NCI-H2227 treated with DMSO at 0.1 percent for 48 hours (cell line): ENCODE results near the gene SOX11.

Experiments used
- DNase-seq: peaks from one replicate; lab custom pipeline; 2025; lab: John Stamatoyannopoulos, UW

The SOX11 gene

GRCh38 chr2:5691221-5691984, 781 bp upstream of the SOX11 start:
- peak; percentile 78 for DNase-seq

- DNase-seq: peak; percentile 52
Measured at GRCh38 chr2:5692561-5693286, 540 bp downstream of the SOX11 start.

DNA sequence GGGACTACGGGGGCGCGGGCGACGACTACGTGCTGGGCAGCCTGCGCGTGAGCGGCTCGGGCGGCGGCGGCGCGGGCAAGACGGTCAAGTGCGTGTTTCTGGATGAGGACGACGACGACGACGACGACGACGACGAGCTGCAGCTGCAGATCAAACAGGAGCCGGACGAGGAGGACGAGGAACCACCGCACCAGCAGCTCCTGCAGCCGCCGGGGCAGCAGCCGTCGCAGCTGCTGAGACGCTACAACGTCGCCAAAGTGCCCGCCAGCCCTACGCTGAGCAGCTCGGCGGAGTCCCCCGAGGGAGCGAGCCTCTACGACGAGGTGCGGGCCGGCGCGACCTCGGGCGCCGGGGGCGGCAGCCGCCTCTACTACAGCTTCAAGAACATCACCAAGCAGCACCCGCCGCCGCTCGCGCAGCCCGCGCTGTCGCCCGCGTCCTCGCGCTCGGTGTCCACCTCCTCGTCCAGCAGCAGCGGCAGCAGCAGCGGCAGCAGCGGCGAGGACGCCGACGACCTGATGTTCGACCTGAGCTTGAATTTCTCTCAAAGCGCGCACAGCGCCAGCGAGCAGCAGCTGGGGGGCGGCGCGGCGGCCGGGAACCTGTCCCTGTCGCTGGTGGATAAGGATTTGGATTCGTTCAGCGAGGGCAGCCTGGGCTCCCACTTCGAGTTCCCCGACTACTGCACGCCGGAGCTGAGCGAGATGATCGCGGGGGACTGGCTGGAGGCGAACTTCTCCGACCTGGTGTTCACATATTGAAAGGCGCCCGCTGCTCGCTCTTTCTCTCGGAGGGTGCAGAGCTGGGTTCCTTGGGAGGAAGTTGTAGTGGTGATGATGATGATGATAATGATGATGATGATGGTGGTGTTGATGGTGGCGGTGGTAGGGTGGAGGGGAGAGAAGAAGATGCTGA, 1.4 kb downstream of the SOX11 start:
- DNase-seq: peak; percentile 75

DNA sequence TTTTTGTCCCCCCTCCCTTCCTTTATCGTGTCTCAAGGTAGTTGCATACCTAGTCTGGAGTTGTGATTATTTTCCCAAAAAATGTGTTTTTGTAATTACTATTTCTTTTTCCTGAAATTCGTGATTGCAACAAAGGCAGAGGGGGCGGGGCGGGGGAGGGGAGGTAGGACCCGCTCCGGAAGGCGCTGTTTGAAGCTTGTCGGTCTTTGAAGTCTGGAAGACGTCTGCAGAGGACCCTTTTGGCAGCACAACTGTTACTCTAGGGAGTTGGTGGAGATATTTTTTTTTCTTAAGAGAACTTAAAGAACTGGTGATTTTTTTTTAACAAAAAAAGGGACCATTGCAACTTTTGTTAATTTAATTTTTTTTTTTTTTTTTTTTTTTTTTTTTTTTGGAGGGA, 2.1 kb downstream of the SOX11 start:
- DNase-seq: peak; percentile 46

- DNase-seq: peak; percentile 55
Measured at GRCh38 chr2:5695654-5696403, 3.6 kb downstream of the SOX11 start.

GRCh38 chr2:5696404-5696944, 4.3 kb downstream of the SOX11 start:
- peak; percentile 31 for DNase-seq

GRCh38 chr2:5696945-5697521, 4.8 kb downstream of the SOX11 start:
- DNase-seq: peak; percentile 68

- DNase-seq: no peak
Measured at GRCh38 chr2:5697562-5697961, 5.4 kb downstream of the SOX11 start.

GRCh38 chr2:5698134-5698533, 6.0 kb downstream of the SOX11 start:
- no peak for DNase-seq

GRCh38 chr2:5699963-5700362, 7.8 kb downstream of the SOX11 start:
- DNase-seq: no peak

DNA sequence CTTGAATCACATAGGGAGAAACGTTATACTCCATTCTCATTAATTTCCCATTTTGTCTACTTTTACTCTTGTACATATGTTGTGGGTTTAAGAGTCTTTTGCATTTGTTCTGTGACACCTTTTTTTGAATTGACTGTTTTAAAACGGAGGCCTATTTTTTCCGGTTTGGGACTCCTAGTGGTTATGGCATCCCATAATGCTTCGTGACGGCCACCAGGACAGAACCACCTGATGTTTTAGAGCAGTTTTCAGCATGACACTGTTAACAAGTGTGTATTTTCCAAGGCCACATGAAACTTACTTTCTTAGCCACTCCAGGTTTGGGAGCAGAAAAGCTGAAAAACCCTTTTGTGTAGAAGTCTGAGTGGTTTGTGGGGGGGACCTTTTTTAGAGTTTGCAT, 8.4 kb downstream of the SOX11 start:
- DNase-seq: no peak

DNA sequence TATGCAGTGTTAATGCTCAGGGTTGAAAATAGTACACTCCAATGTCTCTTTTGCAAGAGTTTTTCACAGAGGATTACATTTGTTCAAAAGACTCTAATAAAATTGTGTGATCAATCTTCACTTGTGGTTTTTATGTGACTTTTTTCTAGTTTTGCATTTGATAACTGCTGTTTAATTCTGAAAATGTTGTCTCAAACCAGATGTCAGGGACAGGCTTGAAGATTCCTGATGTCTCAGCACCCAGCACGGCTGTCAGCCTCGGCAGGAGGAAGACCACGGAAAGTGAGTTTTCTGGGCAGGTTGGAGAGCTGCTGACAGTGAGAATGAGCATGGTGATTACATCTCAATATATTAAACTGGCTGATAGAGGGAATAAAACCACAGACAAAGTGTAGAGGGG, 9.1 kb downstream of the SOX11 start:
- DNase-seq: no peak

GRCh38 chr2:5703166-5703565, 11.0 kb downstream of the SOX11 start:
- DNase-seq: no peak

- DNase-seq: no peak
Measured at GRCh38 chr2:5705490-5705889, 13.3 kb downstream of the SOX11 start.

- no peak for DNase-seq
Measured at GRCh38 chr2:5706717-5707455, 14.7 kb downstream of the SOX11 start.

GRCh38 chr2:5710615-5711014, 18.4 kb downstream of the SOX11 start:
- DNase-seq: no peak

DNA sequence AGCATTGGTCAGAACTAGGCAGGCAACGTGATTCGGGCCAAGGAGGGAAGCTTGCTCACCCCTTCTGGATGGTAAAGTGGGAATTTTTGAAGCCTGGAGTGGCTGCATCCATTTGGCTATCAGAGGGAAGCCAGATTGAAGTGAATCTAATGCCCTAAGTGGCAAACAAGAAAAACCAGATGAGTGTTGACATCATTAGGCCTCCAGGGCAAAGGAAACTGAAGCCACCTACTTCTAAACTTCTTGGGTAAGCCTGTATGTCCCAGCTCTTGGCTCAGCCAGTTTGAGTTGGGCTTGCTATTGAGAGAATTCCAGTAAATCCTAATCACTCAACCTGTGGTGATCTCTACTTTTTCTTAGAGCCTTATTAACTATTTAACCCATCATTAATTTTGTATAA, 20.9 kb downstream of the SOX11 start:
- no peak for DNase-seq

GRCh38 chr2:5719629-5720334, 27.6 kb downstream of the SOX11 start:
- no peak for DNase-seq

DNA sequence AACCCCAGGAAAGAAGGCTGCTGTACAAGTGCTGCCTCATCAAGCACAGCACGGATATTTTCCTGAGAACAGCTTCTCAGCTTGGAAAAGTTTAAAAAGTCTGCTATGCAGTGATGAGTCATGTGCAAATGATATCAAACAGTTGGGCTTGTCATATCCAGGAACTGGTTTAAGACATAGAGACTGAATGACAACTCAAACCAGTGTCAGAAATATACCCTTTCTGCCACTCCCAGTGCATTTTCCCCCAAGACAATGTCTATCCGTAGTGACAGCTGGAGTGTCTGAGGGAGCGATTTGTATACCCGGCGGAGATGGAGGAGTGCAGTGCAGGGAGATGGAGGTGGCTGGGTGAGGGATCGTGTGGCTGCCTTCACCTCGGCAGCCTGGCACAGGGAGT, 28.2 kb downstream of the SOX11 start:
- no peak for DNase-seq

DNA sequence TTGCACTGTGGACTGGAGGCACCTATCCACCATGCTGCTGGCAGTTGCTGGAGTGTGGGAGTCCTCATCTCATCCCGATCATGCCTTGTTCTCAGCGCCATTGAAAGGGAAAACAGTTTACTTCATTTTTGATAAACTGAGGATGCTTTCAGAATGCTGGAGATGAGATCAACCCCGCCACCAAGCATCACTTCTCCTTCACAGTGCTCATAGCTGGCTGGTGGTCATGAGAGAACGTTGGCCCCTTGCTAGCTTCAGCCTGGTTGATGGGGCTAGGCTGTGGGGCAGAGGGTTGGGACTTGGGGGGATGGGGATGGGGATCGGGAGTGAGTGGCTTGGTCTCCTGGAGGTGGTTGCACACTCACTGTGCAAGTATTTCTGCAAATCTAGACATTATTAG, 30.1 kb downstream of the SOX11 start:
- DNase-seq: no peak
